Duodenal mucosa (tissue), 2 donors: Measurements from ENCODE around the gene HOXC10.

Experiments used
- H3K27ac ChIP-seq: one replicate; pipeline ENCODE4 v1.7.0; 2013; ENCODE audit warnings: low read depth, low read length
- H3K27me3 ChIP-seq, 2 donors: one replicate each; pipeline ENCODE4 v1.7.0; 2013; ENCODE audit warnings: low read length in 2 of 2, control low read depth in 1 of 2; ENCODE audit not compliant: insufficient read depth in 2 of 2, control insufficient read depth in 1 of 2
- H3K36me3 ChIP-seq, 2 donors: one replicate each; pipeline ENCODE4 v1.7.0; 2013; ENCODE audit warnings: low read length in 2 of 2, control low read depth in 1 of 2; ENCODE audit not compliant: insufficient read depth in 2 of 2, control insufficient read depth in 1 of 2
- H3K4me1 ChIP-seq, 2 donors: one replicate each; pipeline ENCODE4 v1.7.0; 2013; ENCODE audit warnings: low read length in 2 of 2, control low read depth in 1 of 2; ENCODE audit not compliant: insufficient read depth in 2 of 2, control insufficient read depth in 1 of 2
- H3K4me3 ChIP-seq, 2 donors: one replicate each; pipeline ENCODE4 v1.7.0; 2013; ENCODE audit warnings: low read length in 2 of 2, low read depth in 1 of 2
- H3K9ac ChIP-seq, 2 donors: one replicate each; pipeline ENCODE4 v1.7.0; 2013; ENCODE audit warnings: low read length in 2 of 2, low read depth in 1 of 2
- H3K9me3 ChIP-seq, 2 donors: one replicate each; pipeline ENCODE4 v1.7.0; 2013; ENCODE audit warnings: low read length in 2 of 2, control low read depth in 1 of 2; ENCODE audit not compliant: control insufficient read depth in 1 of 2

The HOXC10 gene

DNA sequence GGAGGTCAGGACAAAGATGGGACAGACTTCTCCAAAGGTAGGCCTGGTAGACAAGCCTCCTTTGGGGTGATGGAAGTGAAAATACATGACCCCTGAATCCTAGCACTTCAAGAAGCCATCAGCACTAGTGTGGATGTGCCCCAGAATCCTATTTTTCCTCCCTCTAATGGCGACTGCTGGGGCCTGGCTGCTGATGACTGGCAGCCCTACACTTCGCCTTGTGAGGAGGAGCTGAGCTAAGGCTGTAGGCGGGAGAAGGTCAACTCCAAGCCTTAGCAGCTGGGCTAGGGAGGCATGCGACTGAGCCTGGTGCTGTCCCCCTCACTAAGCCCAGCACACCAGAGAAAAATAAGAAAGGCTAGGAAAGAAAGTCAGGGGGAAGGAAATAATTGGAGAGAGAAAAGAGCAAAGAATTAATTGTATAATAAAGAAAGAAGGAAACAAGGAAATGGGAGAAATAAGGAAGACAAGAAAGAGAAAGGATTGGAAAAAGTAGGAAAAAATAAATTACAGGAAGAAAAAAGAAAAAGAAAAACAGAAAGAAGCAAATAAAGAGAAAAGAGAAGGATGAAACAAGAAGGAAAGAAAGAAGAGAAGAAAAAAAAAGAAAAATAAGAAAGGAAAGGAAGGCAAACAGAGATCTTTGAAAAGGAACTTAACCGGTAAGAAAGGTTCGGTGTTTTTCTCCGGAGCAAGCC is 4.7 kb upstream of the HOXC10 start:
- H3K27me3 ChIP-seq: peaks cover 53 to 96% of the 10 kb centered on the region in 2 donors
- peaks cover 10 to 22% of the 10 kb centered on the region in 2 donors for H3K4me1 ChIP-seq
- H3K4me3 ChIP-seq: no peak overlapping the region
- H3K27ac ChIP-seq: no peak overlapping the region
- no peak overlapping the region for H3K9ac ChIP-seq
- no peaks in the 10 kb centered on the region for H3K9me3 ChIP-seq
- H3K36me3 ChIP-seq: no peaks in the 10 kb centered on the region

DNA sequence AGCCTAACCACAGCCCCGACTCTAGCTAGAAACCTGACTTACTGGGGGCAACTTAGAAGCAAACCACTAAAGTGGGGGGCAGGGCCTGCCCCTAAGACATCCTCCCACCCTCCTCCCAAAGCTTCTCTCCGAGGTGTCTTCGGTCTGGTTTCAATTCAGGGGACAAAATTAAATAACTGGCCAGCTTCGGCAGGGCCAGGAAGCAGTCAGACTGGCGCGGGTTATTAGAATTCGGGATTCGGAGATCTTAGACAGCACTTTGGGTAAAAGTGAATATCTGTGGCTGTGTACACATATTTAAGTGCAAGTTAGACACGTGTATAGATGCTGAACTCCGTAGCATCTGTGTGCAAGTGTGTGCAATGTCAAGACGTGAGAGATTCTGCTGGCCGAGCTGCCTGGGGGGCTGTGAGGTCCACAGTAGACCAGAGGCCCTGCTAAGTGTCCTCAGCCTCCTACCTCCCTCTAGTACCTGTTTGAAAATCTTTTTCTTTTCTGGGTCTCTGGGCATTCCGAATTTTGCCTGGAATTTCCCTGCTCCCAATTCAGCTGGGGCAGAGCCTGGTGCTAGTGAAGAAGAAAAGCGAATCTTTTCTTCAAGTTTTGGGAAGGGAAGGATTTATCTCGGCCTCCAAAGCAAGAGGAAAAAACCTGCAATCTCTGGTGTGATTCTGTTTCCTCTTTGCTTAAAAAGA is 4.0 kb upstream of the HOXC10 start:
- Histone ChIP-seq H3K36me3 (no peaks in the 10 kb centered on the region), H3K4me1 (peaks cover 10 to 23% of the 10 kb centered on the region in 2 donors), H3K27me3 (peaks cover 54 to 96% of the 10 kb centered on the region in 2 donors), H3K9me3 (no peaks in the 10 kb centered on the region), H3K9ac (no peak overlapping the region), H3K4me3 (no peak overlapping the region), H3K27ac (no peak overlapping the region)

DNA sequence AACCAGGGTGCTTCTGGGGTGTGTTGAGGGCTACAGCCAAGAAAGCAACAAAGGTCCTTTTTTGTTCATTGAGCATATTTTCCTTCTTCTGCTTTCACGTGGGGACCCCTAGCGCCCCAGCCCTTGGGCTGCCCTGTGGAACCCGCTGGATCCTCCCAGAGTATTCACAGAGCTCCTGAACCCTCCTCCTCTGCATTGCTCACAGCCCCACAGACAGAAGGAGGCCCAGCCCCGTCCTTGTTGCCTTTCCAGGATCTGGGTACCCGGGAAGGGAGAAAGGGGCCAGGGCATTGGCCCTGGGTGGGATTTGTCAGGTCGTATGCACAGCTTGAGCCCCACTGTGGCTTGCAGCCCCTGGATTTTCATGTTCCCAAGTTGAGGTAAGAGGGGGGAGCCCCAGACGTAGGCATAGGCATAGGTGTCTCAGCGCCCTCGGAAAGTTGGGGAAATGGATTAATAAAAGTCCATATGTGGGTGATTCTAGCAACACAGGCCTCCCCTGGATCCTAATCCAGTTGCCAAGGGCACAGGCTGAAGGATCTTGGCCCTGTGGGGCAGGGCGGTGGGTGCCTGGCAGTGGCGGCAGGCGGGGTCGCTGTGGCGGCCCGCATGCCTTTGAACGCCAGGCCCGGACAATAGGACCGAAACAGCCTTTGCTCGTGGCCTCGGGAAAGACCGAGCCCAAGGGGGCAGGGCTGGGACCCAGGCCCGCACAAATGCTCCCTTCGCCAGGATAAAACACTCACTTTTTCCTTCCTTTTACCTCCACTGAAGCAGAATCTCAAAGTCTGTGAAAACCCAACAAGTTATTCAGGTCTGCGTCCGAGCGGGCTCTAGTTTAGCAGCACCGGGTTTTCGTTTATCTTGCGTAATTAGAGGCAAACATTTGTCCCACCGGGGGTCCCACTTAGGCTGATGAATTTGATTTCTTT is 3.0 kb upstream of the HOXC10 start:
- Histone ChIP-seq H3K4me3 (no peak overlapping the region), H3K4me1 (peaks cover 10 to 27% of the 10 kb centered on the region in 2 donors), H3K36me3 (no peaks in the 10 kb centered on the region), H3K27ac (peak overlapping the region; percentile 2), H3K9me3 (no peaks in the 10 kb centered on the region), H3K9ac (no peak overlapping the region), H3K27me3 (peaks cover 57 to 96% of the 10 kb centered on the region in 2 donors)

DNA sequence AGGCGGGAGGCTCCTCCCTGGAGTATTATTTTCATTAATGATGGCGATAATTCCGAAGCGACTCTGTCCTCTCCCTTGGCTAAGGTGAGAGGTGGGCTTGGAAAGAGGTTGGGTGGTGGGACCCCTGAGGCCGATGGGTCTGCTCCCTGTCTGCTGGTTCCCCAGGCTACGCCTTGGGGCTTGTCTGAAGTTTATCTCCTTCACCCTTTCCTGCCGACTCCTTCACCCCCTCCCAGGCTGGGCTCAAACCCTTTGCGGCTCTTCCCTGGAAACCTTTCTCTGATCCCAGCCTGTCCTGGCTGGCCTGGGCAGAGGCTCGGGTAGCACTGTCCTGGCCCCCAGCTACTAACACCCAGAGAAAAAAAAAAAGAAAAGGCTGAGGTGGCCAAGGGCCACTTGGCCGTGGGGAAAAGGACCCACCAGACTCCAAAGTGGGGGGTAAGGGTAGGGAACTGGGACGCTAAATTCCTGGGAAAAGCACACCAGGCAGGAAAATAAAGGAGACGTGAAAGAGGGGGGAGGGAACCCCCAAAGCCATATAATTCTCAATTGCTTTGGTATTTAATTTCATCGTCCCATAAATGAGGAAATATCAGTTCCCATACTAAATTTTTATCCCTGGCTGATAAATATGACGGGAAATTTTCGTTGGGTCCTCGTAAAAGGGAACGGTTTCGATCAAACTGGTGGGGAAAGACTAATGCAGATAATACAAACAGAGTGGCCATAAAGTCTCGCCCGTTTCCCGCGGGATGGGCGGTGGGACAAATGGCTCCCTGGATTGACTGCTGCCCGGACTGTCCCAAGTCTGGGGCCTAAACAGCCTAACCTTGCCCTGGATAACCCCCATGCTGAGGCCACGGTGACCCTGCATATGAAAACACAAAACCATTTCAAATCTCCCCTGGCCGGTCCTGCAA is 2.0 kb upstream of the HOXC10 start:
- peaks cover 63 to 96% of the 10 kb centered on the region in 2 donors for H3K27me3 ChIP-seq
- no peak overlapping the region for H3K27ac ChIP-seq
- H3K4me1 ChIP-seq: peaks cover 8 to 25% of the 10 kb centered on the region in 2 donors
- no peak overlapping the region for H3K4me3 ChIP-seq
- H3K9me3 ChIP-seq: no peaks in the 10 kb centered on the region
- no peak overlapping the region for H3K9ac ChIP-seq
- no peaks in the 10 kb centered on the region for H3K36me3 ChIP-seq

DNA sequence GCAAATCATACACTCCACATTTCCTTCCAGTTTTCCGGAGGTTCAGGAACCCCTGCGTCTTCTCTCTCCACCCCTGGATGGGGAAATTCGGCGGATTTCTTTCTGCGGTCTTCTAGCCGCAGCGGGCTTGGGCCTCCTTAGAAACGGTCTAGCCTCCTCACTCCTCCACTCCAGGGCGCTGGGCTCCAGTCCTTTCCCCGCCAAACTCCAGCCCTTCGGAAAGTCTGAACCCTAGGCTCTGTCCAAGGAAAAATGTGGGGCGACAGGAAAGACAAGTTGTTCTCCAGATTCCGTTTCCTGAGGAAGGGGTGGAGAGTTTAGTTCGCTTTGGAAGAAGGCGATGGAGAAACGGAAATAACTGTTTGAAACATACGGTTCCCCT is 1.4 kb upstream of the HOXC10 start:
- Histone ChIP-seq H3K4me1 (peaks cover 5 to 22% of the 10 kb centered on the region in 2 donors), H3K27me3 (peaks cover 67 to 97% of the 10 kb centered on the region in 2 donors), H3K4me3 (no peak overlapping the region), H3K9ac (no peak overlapping the region), H3K9me3 (no peaks in the 10 kb centered on the region), H3K36me3 (no peaks in the 10 kb centered on the region), H3K27ac (no peak overlapping the region)

DNA sequence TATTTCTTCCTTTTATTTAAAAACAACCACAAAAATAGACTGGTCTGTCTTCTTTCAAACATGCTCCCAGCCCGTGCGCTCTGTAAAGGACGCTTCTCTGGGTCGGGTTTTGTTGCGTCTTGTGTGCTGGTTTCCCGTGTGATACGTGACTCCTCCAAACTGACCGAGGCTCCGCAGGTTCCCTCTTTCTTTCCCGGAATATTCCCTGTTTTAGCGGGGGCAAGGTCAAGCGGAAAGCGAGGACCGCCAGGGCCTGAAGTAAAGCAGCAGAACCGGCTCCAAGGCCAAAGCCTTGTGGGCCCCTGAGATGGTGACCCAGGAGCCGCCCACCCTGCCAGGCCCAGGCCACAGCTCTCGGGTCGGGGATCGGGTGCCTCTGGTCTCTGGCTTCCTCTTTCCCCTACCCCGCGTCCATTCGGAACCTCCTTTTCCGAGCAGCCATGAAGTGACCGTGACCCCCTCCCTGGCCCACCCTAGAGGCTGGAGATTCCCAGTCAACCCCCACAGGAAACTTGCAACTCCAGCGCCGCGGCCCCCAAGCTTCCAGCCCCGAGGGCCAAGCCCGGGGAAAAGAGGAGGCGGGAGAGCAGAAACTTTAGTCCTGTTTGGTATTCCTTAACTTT is 885 bp upstream of the HOXC10 start:
- Histone ChIP-seq H3K9me3 (no peaks in the 10 kb centered on the region), H3K27me3 (peaks cover 72 to 97% of the 10 kb centered on the region in 2 donors), H3K36me3 (no peaks in the 10 kb centered on the region), H3K27ac (no peak overlapping the region), H3K4me1 (peaks cover 5 to 22% of the 10 kb centered on the region in 2 donors), H3K9ac (no peak overlapping the region), H3K4me3 (no peak overlapping the region)

DNA sequence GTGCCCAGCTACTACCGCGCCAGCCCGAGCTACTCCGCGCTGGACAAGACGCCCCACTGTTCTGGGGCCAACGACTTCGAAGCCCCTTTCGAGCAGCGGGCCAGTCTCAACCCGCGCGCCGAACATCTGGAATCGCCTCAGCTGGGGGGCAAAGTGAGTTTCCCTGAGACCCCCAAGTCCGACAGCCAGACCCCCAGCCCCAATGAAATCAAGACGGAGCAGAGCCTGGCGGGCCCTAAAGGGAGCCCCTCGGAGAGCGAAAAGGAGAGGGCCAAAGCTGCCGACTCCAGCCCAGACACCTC is 697 bp downstream of the HOXC10 start:
- peak overlapping the region in 1 of 2 donors; percentile 43 for H3K4me3 ChIP-seq
- peaks cover 81 to 99% of the 10 kb centered on the region in 2 donors for H3K27me3 ChIP-seq
- peak overlapping the region; percentile 30 for H3K27ac ChIP-seq
- peaks cover 3 to 18% of the 10 kb centered on the region in 2 donors for H3K4me1 ChIP-seq
- no peaks in the 10 kb centered on the region for H3K36me3 ChIP-seq
- no peak overlapping the region for H3K9ac ChIP-seq
- H3K9me3 ChIP-seq: no peaks in the 10 kb centered on the region

DNA sequence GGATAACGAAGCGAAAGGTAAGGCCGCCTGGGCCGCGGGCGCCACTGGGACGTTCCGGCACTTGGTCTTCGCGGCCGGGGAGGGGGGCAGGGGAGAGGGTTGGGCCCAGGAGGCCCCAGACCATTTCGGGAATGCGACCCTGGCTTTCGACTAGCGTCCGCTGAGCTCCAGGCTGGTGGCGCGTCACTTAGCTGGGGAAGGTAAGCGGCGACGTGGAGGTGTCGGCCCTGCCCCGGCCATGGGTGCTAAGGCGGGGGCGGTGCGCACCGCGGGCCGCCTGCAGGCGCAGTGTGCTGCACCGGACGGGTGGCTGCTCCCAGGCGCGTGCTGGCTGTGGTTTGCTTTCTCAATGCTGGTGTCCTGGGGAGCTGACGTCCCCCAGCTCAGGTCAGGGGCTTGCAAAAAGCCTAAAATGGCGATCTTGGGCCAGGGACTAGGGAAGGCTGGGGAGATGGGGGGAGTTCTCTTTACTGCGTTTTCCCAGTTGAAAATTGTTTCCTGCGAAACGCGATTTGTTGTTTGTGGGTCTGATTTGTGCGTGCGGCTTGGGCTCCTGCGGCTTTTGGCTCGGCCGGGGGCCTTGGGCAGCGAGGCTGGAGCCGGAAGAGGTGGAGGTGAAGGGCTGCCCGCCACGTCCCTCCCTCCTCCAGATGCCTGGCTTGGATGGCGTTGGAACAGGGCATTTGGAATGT is 1.2 kb downstream of the HOXC10 start:
- no peaks in the 10 kb centered on the region for H3K9me3 ChIP-seq
- H3K4me1 ChIP-seq: peaks cover 3 to 18% of the 10 kb centered on the region in 2 donors
- H3K27ac ChIP-seq: no peak overlapping the region
- H3K36me3 ChIP-seq: no peaks in the 10 kb centered on the region
- H3K27me3 ChIP-seq: peaks cover 81 to 99% of the 10 kb centered on the region in 2 donors
- peak overlapping the region in 1 of 2 donors; percentile 43 for H3K4me3 ChIP-seq
- no peak overlapping the region for H3K9ac ChIP-seq
